Activated CD8-positive, alpha-beta T cell treated with anti-CD3 and anti-CD28 coated beads, Interleukin-2, amount 10 ng/mL, durations not matched to agents 7 days and 5 days (primary cell): ENCODE measurements around the gene PCDHGB4. TPM values are rescaled to one million over a fixed set of nuclear protein-coding genes. Genes with fewer than 3 reads are reported as not detected.
A peak's percentile ranks its signal among the peaks of the same experiment; 100 is the strongest.
"Not testable (repeated sequence)": the region's sequence is repeated elsewhere in the genome, so short reads cannot be mapped to it uniquely, and the experiment has no call there.

Source experiments
- ATAC-seq: fragments of 150-1000 bp; cut with Tn5 transposase; one replicate; pipeline ENCODE4 v1.10.0; 2021; ENCODE audit warnings: moderate library complexity
- CTCF ChIA-PET: fragments of 350-600 bp; sonication (Branson Sonifier 250); formaldehyde crosslinking; loops from one replicate; lab custom pipeline; 2021; ENCODE audit warnings: antibody characterized with exemption; lab: Charles Lee
- POLR2A ChIA-PET: fragments of 350-600 bp; sonication (Branson Sonifier 250); formaldehyde crosslinking; loops from one replicate; lab custom pipeline; 2021; ENCODE audit warnings: antibody characterized with exemption; lab: Charles Lee
- DNase-seq: peaks from one replicate; pipeline ENCODE4 v3.0.0-alpha.2; 2020
- H3K27ac Mint-ChIP-seq: one replicate; pipeline ENCODE4 v1.8.0; 2021; ENCODE audit warnings: mild to moderate bottlenecking, mixed read lengths
- H3K27me3 Mint-ChIP-seq: one replicate; pipeline ENCODE4 v1.8.0; 2021; ENCODE audit warnings: low read depth, mixed read lengths
- H3K36me3 Mint-ChIP-seq: one replicate; pipeline ENCODE4 v1.8.0; 2021; ENCODE audit warnings: low read depth, mixed read lengths
- H3K4me1 Mint-ChIP-seq: one replicate; pipeline ENCODE4 v1.8.0; 2021; ENCODE audit warnings: low read depth, mixed read lengths
- H3K4me3 Mint-ChIP-seq: one replicate; pipeline ENCODE4 v1.8.0; 2021; ENCODE audit warnings: mild to moderate bottlenecking, mixed read lengths
- H3K9me3 Mint-ChIP-seq: one replicate; pipeline ENCODE4 v1.8.0; 2022; ENCODE audit warnings: mixed read lengths; ENCODE audit not compliant: insufficient read depth
- total RNA-seq, 2 experiments: library from RNA; stranded (reverse); gene quantifications; one replicate each; pipeline ENCODE4 v1.2.3, GENCODE V29; 2021

Gene PCDHGB4
- not detected for total RNA-seq

- peaks cover 38% of the 10 kb centered on the region for H3K27me3 Mint-ChIP-seq
- DNase-seq, result peak; percentile 34
- H3K36me3 Mint-ChIP-seq, POLR2A ChIA-PET, H3K27ac Mint-ChIP-seq, H3K4me1 Mint-ChIP-seq: not testable (repeated sequence)
- CTCF ChIA-PET, result interaction anchor here (2.5 kb wide), 1 partner anchor 26 kb away, joined by 9 read pairs; the partner anchor contains the start of gene PCDHGA10
- H3K4me3 Mint-ChIP-seq, result peak within 1 kb of the TSS; percentile 0
- H3K9me3 Mint-ChIP-seq, result peaks cover 34% of the 10 kb centered on the region
- ATAC-seq, result peak; percentile 44
Measured at GRCh38 chr5:141387557-141388311, at the start of gene PCDHGB4. Gene PCDHGB4 (plus strand): TSS chr5:141387698. CDS start chr5:141387885, 187 bp downstream.

- CTCF ChIA-PET, result interaction anchor here (0.8 to 2.8 kb wide), 10 partner anchors 9 to 253 kb away, joined by 3 to 12 read pairs (median 5); partner anchors contain the start of gene TAF7
- Mint-ChIP-seq H3K36me3 (peaks cover 7% of the 10 kb centered on the region), H3K4me1 (no peaks in the 10 kb centered on the region), H3K27ac (no peak within 1 kb of the TSS), H3K9me3 (peaks cover 5% of the 10 kb centered on the region), H3K27me3 (peaks cover 41% of the 10 kb centered on the region), H3K4me3 (no peak within 1 kb of the TSS)
- POLR2A ChIA-PET, result no interaction called here
- ATAC-seq (no peak), DNase-seq (no peak)
Measured at GRCh38 chr5:141338538-141339306, 48.8 kb upstream of the PCDHGB4 start, which contains the start of gene PCDHGA2. Gene PCDHGA2 (plus strand): TSS chr5:141338760.

GRCh38 chr5:141340781-141341354 lies 46.6 kb upstream of the PCDHGB4 start:
- not testable (repeated sequence) for H3K4me1 Mint-ChIP-seq

GRCh38 chr5:141342773-141343172 lies 44.7 kb upstream of the PCDHGB4 start:
- Mint-ChIP-seq H3K4me1 (no peaks in the 10 kb centered on the region), H3K36me3 (peaks cover 10% of the 10 kb centered on the region), H3K9me3 (peaks cover 11% of the 10 kb centered on the region), H3K27ac (no peak overlapping the region), H3K4me3 (no peak overlapping the region), H3K27me3 (peaks cover 22% of the 10 kb centered on the region)
- ChIA-PET POLR2A (no interaction called here), CTCF (interaction anchor here (0.7 to 3.4 kb wide), 8 partner anchors 10 to 181 kb away, joined by 3 to 33 read pairs (median 4); partner anchors contain the start of genes PCDHGA5, PCDHGB5 and TAF7)
- ATAC-seq, result no peak
- DNase-seq, result no peak

More at GRCh38 chr5:141340781-141341354, 46.6 kb upstream of the PCDHGB4 start:
- H3K27ac Mint-ChIP-seq, DNase-seq, ATAC-seq, H3K4me3 Mint-ChIP-seq, CTCF ChIA-PET, POLR2A ChIA-PET: not testable (repeated sequence)
- Mint-ChIP-seq H3K9me3 (peaks cover 11% of the 10 kb centered on the region), H3K36me3 (peaks cover 10% of the 10 kb centered on the region), H3K27me3 (peaks cover 33% of the 10 kb centered on the region)

GRCh38 chr5:141343242-141343952 lies 44.1 kb upstream of the PCDHGB4 start, which contains the start of gene PCDHGA3:
Gene PCDHGA3 (plus strand): TSS chr5:141343829. CDS start chr5:141344034, 205 bp downstream.
- no peaks in the 10 kb centered on the region for H3K4me1 Mint-ChIP-seq
- POLR2A ChIA-PET, result no interaction called here
- H3K27ac Mint-ChIP-seq, result no peak within 1 kb of the TSS
- peaks cover 10% of the 10 kb centered on the region for H3K36me3 Mint-ChIP-seq
- no peak for ATAC-seq
- peaks cover 17% of the 10 kb centered on the region for H3K27me3 Mint-ChIP-seq
- peak; percentile 47 for DNase-seq
- CTCF ChIA-PET, result interaction anchor here (0.7 to 3.4 kb wide), 10 partner anchors 8 to 180 kb away, joined by 3 to 33 read pairs (median 4); partner anchors contain the start of genes PCDHGA12, PCDHGB2, PCDHGB3 and PCDHGB5
- peaks cover 11% of the 10 kb centered on the region for H3K9me3 Mint-ChIP-seq
- peak within 1 kb of the TSS; percentile 55 for H3K4me3 Mint-ChIP-seq

- ChIA-PET POLR2A (no interaction called here), CTCF (interaction anchor here (1.1 to 3.4 kb wide), 6 partner anchors 9 to 180 kb away, joined by 3 to 33 read pairs (median 6); partner anchors contain the start of genes PCDHGA12, PCDHGB2, PCDHGB3 and TAF7)
- Mint-ChIP-seq H3K4me3 (peak overlapping the region; percentile 55), H3K27me3 (peaks cover 12% of the 10 kb centered on the region), H3K9me3 (peaks cover 11% of the 10 kb centered on the region), H3K27ac (no peak overlapping the region), H3K4me1 (no peaks in the 10 kb centered on the region), H3K36me3 (peaks cover 10% of the 10 kb centered on the region)
- DNase-seq (no peak), ATAC-seq (no peak)
Measured at GRCh38 chr5:141343953-141344463, 43.5 kb upstream of the PCDHGB4 start.

GRCh38 chr5:141345327-141345726 lies 42.2 kb upstream of the PCDHGB4 start:
- peaks cover 9% of the 10 kb centered on the region for H3K27me3 Mint-ChIP-seq
- no peak overlapping the region for H3K4me3 Mint-ChIP-seq
- DNase-seq (no peak), ATAC-seq (no peak)
- H3K36me3 Mint-ChIP-seq, result peaks cover 8% of the 10 kb centered on the region
- ChIA-PET CTCF (interaction anchor here (2.2 to 3.4 kb wide), 2 partner anchors 25 to 26 kb away, joined by 6 to 33 read pairs; partner anchors contain the start of genes PCDHGB3 and TAF7), POLR2A (no interaction called here)
- peaks cover 7% of the 10 kb centered on the region for H3K9me3 Mint-ChIP-seq
- no peaks in the 10 kb centered on the region for H3K4me1 Mint-ChIP-seq
- no peak overlapping the region for H3K27ac Mint-ChIP-seq

GRCh38 chr5:141346017-141346416 lies 41.5 kb upstream of the PCDHGB4 start:
- H3K27ac Mint-ChIP-seq, DNase-seq, H3K4me3 Mint-ChIP-seq, H3K36me3 Mint-ChIP-seq, H3K4me1 Mint-ChIP-seq, POLR2A ChIA-PET, ATAC-seq, H3K9me3 Mint-ChIP-seq: not testable (repeated sequence)
- CTCF ChIA-PET, result interaction anchor here (1.0 kb wide), 1 partner anchor 27 kb away, joined by 3 read pairs; no protein-coding TSS in a partner anchor
- peaks cover 15% of the 10 kb centered on the region for H3K27me3 Mint-ChIP-seq

- H3K27me3 Mint-ChIP-seq, result peaks cover 17% of the 10 kb centered on the region
- no peak for ATAC-seq
- DNase-seq, result peak; percentile 58
- peak within 1 kb of the TSS; percentile 22 for H3K4me3 Mint-ChIP-seq
- POLR2A ChIA-PET, result no interaction called here
- H3K9me3 Mint-ChIP-seq, result peaks cover 10% of the 10 kb centered on the region
- no peak within 1 kb of the TSS for H3K27ac Mint-ChIP-seq
- H3K36me3 Mint-ChIP-seq, result peaks cover 4% of the 10 kb centered on the region
- CTCF ChIA-PET, result interaction anchor here (0.8 to 2.8 kb wide), 10 partner anchors 10 to 217 kb away, joined by 3 to 8 read pairs (median 6); partner anchors contain the start of genes PCDHB14, PCDHGA11, PCDHGB2 and PCDHGB3
- H3K4me1 Mint-ChIP-seq, result no peaks in the 10 kb centered on the region
Measured at GRCh38 chr5:141349917-141350619, 37.4 kb upstream of the PCDHGB4 start, which contains the start of gene PCDHGB1. Gene PCDHGB1 (plus strand): TSS chr5:141350099. CDS start chr5:141350261, 162 bp downstream.

GRCh38 chr5:141351591-141351990 lies 35.9 kb upstream of the PCDHGB4 start:
- ATAC-seq (no peak), DNase-seq (no peak)
- Mint-ChIP-seq H3K36me3 (no peaks in the 10 kb centered on the region), H3K4me3 (no peak overlapping the region), H3K4me1 (no peaks in the 10 kb centered on the region), H3K9me3 (peaks cover 5% of the 10 kb centered on the region), H3K27me3 (peaks cover 24% of the 10 kb centered on the region), H3K27ac (no peak overlapping the region)
- ChIA-PET CTCF (interaction anchor here (2.7 kb wide), 1 partner anchor 8 kb away, joined by 8 read pairs; the partner anchor contains the start of gene PCDHGB2), POLR2A (no interaction called here)
